HG03571 (cell line): ENCODE results near the gene LAPTM5.

Experiments used
- ATAC-seq: cut with Tn5 transposase; IDR thresholded peaks from one replicate; pipeline ENCODE4 v1.9.1; 2021; ENCODE audit not compliant: unreplicated experiment

LAPTM5 gene

GRCh38 chr1:30756545-30757351 lies 826 bp downstream of the LAPTM5 start:
- ATAC-seq, result no peak

- ATAC-seq, result no peak
Observed at GRCh38 chr1:30756206-30756544, 1.4 kb downstream of the LAPTM5 start.

- ATAC-seq, result no peak
Observed at GRCh38 chr1:30755746-30756145, 1.8 kb downstream of the LAPTM5 start.

GRCh38 chr1:30755334-30755733 lies 2.2 kb downstream of the LAPTM5 start:
- no peak for ATAC-seq

- ATAC-seq, result peak; percentile 35
Observed at GRCh38 chr1:30754684-30755171, 2.8 kb downstream of the LAPTM5 start.

GRCh38 chr1:30753660-30754123 lies 3.9 kb downstream of the LAPTM5 start:
- ATAC-seq, result no peak

- ATAC-seq, result no peak
Observed at GRCh38 chr1:30753118-30753517, 4.5 kb downstream of the LAPTM5 start.

- ATAC-seq, result no peak
Observed at GRCh38 chr1:30752651-30752908, 5.0 kb downstream of the LAPTM5 start.

GRCh38 chr1:30751830-30752650 lies 5.5 kb downstream of the LAPTM5 start:
- ATAC-seq, result no peak

GRCh38 chr1:30750731-30751291 lies 6.8 kb downstream of the LAPTM5 start:
- ATAC-seq, result no peak

GRCh38 chr1:30749691-30750583 lies 7.6 kb downstream of the LAPTM5 start:
- ATAC-seq, result no peak

GRCh38 chr1:30748699-30749401 lies 8.7 kb downstream of the LAPTM5 start:
- ATAC-seq, result no peak

GRCh38 chr1:30748098-30748698 lies 9.4 kb downstream of the LAPTM5 start:
- no peak for ATAC-seq

GRCh38 chr1:30747033-30748008 lies 10.3 kb downstream of the LAPTM5 start:
- ATAC-seq, result no peak

- ATAC-seq, result no peak
Observed at GRCh38 chr1:30746212-30747032, 11.2 kb downstream of the LAPTM5 start.

GRCh38 chr1:30745834-30746208 lies 11.8 kb downstream of the LAPTM5 start:
- ATAC-seq, result no peak

- ATAC-seq, result no peak
Observed at GRCh38 chr1:30745156-30745833, 12.3 kb downstream of the LAPTM5 start.
